ENCODE results near the gene ABHD6.

DNA sequence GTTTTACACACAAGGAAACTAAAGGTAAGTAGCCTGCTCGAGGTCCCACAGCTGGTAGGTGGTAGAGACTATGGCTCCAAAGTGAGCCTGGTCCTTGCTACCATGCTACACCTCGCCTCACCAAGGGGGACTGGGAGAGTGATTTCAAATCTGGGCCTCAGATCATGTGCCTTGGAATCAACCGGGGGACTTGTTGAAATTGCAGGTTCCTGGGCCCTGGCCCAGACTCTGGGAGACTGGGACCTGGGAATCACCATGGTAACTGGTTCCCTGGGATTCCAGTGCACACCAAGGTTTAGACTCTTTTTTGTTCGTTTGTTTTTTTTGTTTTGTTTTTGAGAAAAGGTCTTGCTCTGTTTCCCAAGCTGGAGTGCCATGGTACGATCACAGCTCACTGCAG lies 47.9 kb upstream of the ABHD6 start:
- no peak for TF ChIP-seq EP300 (conservative IDR thresholded peaks at IDR 0.05; ENCODE audit: poor library complexity, severe bottlenecking)
- TF ChIP-seq TAF1 (IDR thresholded peaks at IDR 0.05; ENCODE audit: low read depth), result no peak
- TF ChIP-seq, protein P1, sequence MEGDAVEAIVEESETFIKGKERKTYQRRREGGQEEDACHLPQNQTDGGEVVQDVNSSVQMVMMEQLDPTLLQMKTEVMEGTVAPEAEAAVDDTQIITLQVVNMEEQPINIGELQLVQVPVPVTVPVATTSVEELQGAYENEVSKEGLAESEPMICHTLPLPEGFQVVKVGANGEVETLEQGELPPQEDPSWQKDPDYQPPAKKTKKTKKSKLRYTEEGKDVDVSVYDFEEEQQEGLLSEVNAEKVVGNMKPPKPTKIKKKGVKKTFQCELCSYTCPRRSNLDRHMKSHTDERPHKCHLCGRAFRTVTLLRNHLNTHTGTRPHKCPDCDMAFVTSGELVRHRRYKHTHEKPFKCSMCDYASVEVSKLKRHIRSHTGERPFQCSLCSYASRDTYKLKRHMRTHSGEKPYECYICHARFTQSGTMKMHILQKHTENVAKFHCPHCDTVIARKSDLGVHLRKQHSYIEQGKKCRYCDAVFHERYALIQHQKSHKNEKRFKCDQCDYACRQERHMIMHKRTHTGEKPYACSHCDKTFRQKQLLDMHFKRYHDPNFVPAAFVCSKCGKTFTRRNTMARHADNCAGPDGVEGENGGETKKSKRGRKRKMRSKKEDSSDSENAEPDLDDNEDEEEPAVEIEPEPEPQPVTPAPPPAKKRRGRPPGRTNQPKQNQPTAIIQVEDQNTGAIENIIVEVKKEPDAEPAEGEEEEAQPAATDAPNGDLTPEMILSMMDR (IDR thresholded peaks at IDR 0.05; ENCODE audit: poor library complexity, severe bottlenecking), result no peak

Measured in neural cell (in vitro differentiated cells).